HG02943 (cell line): ENCODE data around the gene KNOP1.
"Not testable (repeated sequence)": the region's sequence is repeated elsewhere in the genome, so short reads cannot be mapped to it uniquely, and the experiment has no call there.

Experiments used
- ATAC-seq: cut with Tn5 transposase; IDR thresholded peaks from one replicate; pipeline ENCODE4 v1.9.1; 2021; ENCODE audit warnings: mild to moderate bottlenecking, low read depth, moderate library complexity; ENCODE audit not compliant: unreplicated experiment

Gene KNOP1

DNA sequence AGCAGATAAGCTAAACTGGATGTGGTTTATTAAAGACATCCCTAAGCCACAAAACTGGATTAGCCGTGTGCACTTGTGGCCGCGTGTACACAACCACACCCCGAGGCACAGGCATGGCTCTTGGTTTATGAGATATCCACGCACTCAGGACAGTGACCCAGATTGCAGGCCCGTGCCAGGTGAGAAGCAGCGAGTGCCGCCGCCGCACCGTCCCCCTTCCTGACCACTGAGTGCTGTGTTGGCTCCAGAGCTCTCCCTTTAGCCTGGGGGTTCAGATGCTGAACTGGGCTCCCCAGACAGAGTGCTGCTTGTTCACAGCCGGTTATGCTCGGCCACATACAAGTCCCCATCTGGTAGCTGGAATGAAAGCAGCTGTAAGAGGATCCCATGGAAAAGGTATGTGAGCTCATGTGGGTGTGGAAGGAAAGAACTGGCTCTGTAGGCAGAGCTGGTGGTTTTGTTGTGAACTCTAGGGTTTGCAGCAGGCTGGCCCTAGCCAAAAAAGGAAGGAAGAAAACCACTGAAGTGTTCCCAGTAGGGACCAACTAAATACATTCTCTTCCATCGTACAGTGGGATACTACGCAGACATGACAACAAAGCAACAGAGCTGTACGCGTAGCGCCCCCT is 29.5 kb downstream of the KNOP1 start:
- no peak for ATAC-seq

DNA sequence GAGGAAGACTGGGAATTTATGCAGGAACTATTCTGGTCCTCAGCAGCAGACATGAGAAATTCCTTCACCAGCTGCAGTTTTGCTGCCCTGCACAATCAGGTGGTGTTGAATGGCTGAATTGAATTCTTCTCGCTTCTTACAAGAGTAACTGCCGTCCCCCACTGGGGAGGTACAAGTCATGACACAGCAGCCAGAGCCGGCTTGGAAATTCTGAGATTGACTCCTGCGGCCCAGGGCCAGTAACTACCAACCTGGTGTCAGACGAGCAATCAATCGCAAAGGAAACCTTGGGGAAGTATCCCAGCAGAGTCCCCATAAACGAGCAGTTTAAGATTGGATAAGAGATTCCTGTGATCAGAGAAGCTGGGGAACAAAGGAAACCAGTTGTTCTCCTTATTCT is 30.7 kb downstream of the KNOP1 start:
- ATAC-seq: no peak

DNA sequence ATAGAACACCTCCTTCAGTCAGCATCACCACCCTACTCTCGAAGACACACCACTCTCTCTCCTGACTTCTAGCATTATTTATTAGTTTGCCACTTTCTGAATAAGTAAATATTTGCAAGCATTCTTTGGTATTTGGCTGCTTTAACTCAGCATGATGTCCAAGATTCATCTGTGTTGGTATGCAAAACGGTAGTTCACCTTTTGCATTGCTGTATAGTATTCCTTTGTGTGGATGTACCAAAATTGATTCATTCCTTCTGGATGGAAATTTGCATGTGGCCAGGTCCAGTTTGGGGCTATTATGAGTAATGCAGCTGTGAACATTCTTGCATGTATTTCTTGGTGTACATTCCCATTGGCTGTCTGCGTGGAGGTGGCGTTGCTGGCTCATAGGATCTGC is 32.9 kb downstream of the KNOP1 start:
- no peak for ATAC-seq

- ATAC-seq: no peak
Measured at GRCh38 chr16:19683453-19684236, 34.4 kb downstream of the KNOP1 start.

DNA sequence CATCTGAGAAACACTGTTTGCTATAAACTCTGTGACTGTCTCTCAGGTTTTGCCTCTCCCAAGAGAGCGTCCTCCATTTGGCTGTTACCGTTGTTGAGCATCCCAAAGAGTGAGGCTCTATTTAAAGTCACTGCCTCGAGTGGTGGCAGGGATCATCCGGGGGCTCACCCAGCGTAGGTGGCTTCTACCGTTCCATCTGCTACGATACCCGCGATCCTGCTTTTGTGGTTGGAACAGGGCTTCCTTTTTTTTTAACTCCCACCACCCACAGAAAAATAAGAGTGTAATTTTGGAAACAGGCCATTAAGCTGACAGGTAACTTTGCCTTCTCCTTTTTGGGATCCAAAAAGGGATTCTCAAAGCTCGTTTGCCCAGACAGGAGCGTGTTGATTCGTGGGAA is 36.4 kb downstream of the KNOP1 start:
- no peak for ATAC-seq

DNA sequence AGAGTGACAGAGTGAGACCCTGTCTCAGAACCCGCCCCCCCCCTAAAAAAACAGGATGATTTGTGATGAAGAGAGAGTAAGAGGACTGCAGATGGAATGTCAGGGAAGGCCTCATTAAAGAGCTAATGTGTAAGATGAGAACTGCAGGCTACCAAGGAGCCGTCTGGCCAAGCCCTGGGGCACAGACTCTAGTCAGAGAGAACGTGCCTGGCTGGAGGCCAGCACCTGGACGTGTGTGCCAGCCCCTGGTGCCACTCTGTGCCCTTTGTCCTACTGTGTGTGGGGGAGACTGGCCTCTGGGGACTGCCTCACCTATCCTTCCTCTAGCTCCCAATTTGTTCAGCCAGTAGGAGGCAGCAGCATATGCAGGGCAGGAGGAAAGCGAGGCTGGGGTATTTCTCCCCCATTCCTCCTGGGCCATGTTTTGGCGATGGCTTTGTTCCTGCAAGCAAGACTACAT is 37.1 kb downstream of the KNOP1 start:
- no peak for ATAC-seq

DNA sequence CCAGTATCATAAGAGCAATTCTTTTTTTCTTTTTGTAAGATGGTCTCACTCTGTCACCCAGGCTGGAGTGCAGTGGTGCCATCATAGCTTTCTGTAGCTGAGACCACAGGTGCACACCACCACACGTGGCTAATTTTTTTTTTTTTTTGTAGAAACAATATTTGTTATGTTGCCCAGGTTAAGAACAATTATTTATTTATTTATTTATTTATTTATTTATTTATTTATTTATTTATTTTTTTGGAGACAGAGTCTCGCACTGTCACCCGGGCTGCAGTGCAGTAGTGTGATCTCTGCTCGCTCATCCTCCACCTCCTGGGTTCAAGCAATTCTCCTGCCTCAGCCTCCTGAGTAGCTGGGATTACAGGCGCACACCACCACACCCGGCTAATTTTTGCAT is 38.7 kb downstream of the KNOP1 start:
- ATAC-seq: not testable (repeated sequence)

DNA sequence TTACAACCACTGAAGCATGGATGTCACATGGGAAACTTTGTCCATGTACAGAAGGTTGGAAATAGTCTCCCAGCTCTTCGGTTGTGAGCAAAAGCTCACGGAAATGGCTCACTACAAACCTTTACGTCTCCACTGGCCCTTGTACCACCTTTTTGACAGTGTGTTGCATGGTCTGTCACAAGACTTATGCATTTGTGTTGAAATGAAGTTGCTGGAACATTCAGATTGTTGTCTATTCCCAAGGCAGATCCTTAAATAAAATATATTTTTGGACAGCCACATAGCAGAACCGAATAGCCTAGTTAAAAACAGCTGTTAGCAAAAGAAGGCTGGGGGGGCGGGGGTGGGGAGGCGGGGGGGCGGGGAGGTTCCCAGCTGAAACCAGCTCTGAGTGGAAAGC is 39.2 kb downstream of the KNOP1 start:
- no peak for ATAC-seq

- no peak for ATAC-seq
Measured at GRCh38 chr16:19677402-19677801, 40.6 kb downstream of the KNOP1 start.

DNA sequence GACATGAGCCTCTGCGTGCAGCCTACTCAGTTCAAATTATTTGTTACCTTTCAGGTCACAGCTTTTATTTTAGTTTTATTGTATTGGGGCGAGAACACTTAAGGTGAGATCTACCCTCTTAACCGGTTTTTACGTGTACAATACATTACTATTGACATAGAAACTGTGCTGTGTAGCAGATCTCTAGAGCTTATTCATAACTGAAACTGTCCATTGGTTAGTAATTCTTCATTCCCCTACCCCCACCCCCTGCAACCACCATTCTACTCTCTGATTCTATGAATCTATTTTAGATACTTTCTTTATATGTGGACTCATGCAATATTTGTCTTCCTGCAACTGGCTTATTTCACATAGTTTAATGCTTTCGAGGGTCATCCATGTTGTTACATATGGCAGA is 43.5 kb downstream of the KNOP1 start:
- ATAC-seq: no peak

GRCh38 chr16:19672378-19672777 is 45.6 kb downstream of the KNOP1 start:
- no peak for ATAC-seq

- no peak for ATAC-seq
Measured at GRCh38 chr16:19666477-19666876, 51.5 kb downstream of the KNOP1 start.

GRCh38 chr16:19665313-19665712 is 52.7 kb downstream of the KNOP1 start:
- not testable (repeated sequence) for ATAC-seq

DNA sequence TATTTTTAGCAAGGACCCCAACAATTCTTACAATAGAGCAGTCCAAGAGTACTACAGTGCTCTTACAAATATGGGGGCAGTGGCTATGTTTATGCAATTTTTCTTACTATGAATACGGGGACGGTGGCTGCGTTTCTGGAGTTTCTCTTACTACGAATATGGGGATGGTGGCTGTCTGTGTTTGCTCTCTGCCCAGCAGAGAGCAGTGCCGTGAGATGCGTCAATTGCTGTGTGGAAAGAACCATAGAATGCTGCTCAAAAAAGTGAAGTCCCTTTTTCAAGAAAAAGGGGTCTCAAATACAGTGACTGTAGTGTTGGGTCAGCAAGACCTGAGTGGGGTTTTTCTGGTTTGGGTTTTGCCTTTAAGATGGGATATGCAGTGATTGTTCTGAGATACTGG is 53.9 kb downstream of the KNOP1 start:
- ATAC-seq: no peak

DNA sequence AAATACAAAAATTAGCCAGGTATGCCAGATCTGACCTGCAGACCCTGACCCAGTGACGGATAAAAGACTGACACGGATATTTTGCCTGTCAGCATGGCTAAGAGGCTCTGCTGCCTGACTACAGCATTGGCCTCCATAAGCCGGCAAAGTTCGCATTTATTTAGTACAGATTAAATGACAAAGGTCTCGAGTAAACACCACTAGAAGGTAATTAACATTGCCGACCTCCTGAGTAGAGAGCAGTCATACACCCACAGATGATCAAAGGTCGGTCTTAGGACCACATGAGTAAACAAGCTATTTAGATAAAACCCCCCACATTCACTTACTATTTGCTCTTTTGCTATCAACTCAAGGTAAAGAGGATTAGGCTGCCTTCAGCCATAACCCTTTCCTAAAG is 55.7 kb downstream of the KNOP1 start:
- ATAC-seq: no peak

GRCh38 chr16:19660432-19660831 is 57.6 kb downstream of the KNOP1 start:
- ATAC-seq: no peak

- ATAC-seq: no peak
Measured at GRCh38 chr16:19659554-19659953, 58.5 kb downstream of the KNOP1 start.

DNA sequence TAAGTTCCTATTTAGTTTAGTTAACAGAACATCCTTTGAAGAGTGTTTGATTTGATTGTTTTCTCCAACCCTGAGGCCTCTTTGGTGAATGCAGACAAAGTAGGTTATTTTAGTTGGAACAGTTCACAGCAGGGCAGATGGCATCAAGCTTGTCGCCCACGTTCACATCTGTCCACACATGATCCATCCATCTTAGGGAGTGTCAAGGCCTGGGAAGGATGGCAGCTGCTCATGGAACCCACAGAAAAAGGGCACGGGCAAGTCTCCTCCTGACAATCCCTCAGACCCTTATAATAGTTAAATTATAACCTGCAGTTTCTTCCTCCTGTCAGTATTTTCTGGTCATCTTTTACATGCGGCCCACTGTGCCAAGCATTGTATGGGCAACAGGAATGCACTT is 60.2 kb downstream of the KNOP1 start:
- no peak for ATAC-seq

- no peak for ATAC-seq
Measured at GRCh38 chr16:19655242-19655777, 62.7 kb downstream of the KNOP1 start.

GRCh38 chr16:19654147-19654546 is 63.9 kb downstream of the KNOP1 start:
- no peak for ATAC-seq
